ENCODE results near the gene TAF1A. TPM values are rescaled to one million over a fixed set of nuclear protein-coding genes. Genes with fewer than 3 reads are reported as not detected.

TAF1A gene
- total RNA-seq, 1 experiment from 2014 or later = 12.9 TPM

- no peak overlapping the region for H3K27ac Mint-ChIP-seq
- CTCF ChIA-PET = no interaction called here
- no peak overlapping the region for H3K4me3 Mint-ChIP-seq
- peaks cover 8% of the 10 kb centered on the region for H3K27me3 Mint-ChIP-seq (ENCODE audit: low read depth)
- H3K36me3 Mint-ChIP-seq = no peaks in the 10 kb centered on the region
- no peaks in the 10 kb centered on the region for H3K4me1 Mint-ChIP-seq
- TF ChIP-seq HMGXB4 (CRISPR knock-in tag; IDR thresholded peaks at IDR 0.05) (no peak), PREB (CRISPR knock-in tag; IDR thresholded peaks at IDR 0.05; ENCODE audit: borderline replicate concordance) (no peak), ZNF232 (CRISPR knock-in tag; IDR thresholded peaks at IDR 0.05) (no peak), SMAD4 (CRISPR knock-in tag; IDR thresholded peaks at IDR 0.05) (no peak), ZNF425 (CRISPR knock-in tag; conservative IDR thresholded peaks at IDR 0.05) (no peak), AR (CRISPR knock-in tag; IDR thresholded peaks at IDR 0.05) (no peak), FOXK1 (CRISPR knock-in tag; IDR thresholded peaks at IDR 0.05) (no peak), E2F1 (CRISPR knock-in tag; IDR thresholded peaks at IDR 0.05) (no peak), ZMAT4 (CRISPR knock-in tag; IDR thresholded peaks at IDR 0.05) (no peak), ZSCAN18 (CRISPR knock-in tag; IDR thresholded peaks at IDR 0.05) (no peak), ERG (CRISPR knock-in tag; IDR thresholded peaks at IDR 0.05) (no peak), GTF2I (CRISPR knock-in tag; conservative IDR thresholded peaks at IDR 0.05) (no peak), ZNF121 (CRISPR knock-in tag; IDR thresholded peaks at IDR 0.05) (no peak), ESRRA (CRISPR knock-in tag; IDR thresholded peaks at IDR 0.05; ENCODE audit: borderline replicate concordance) (no peak), ZNF219 (CRISPR knock-in tag; IDR thresholded peaks at IDR 0.05; ENCODE audit: borderline replicate concordance) (no peak), SP1 (CRISPR knock-in tag; conservative IDR thresholded peaks at IDR 0.05) (no peak)
- DNase-seq (ENCODE audit: low spot score) (no peak), ATAC-seq (no peak)
- POLR2A ChIA-PET = no interaction called here
- H3K9me3 Mint-ChIP-seq = 0 out of 2 replicates have a peak, but pooled peaks cover 3% of the 10 kb centered on the region
These were observed 10.5 kb upstream of the TAF1A start for GRCh38 chr1:222600281-222600680.

Measured in WTC11 (cell line).